ENCODE measurements around the gene ADAMTS17. TPM values are rescaled to one million over a fixed set of nuclear protein-coding genes. Genes with fewer than 3 reads are reported as not detected.

Gene ADAMTS17
- total and polyA plus RNA-seq, 9 of the 15 experiments (the other 6 are each of a cell fraction or from before 2014, with no cell fraction given), result 0.01 to 0.14 (median 0.07) TPM; not detected in 6

- Histone ChIP-seq H3K9ac (ENCODE audit: insufficient read depth in 1 of 2, low read depth in 2 of 2, low read length in 2 of 2) (no peak overlapping the region), H4K20me1 (replicated peaks; ENCODE audit: control insufficient read depth, insufficient read depth, low read length) (no peaks in the 10 kb centered on the region), H3K4me2 (ENCODE audit: insufficient read depth, low read length) (no peak overlapping the region), H3K36me3 (ENCODE audit: control insufficient read depth, insufficient read depth, low read length) (no peaks in the 10 kb centered on the region), H2AFZ (ENCODE audit: low read depth, low read length) (no peak overlapping the region), H3K9me1 (ENCODE audit: control insufficient read depth, insufficient read depth, low read length) (no peaks in the 10 kb centered on the region), H3K27me3 (ENCODE audit: control insufficient read depth in 2 of 2, insufficient read depth in 2 of 2, low read length in 2 of 2) (0 out of 5 replicates have a peak, but pooled peaks cover 0 to 4% of the 10 kb centered on the region in 2 experiments), H3K4me1 (replicated peaks in 1 of 2; ENCODE audit: control insufficient read depth in 2 of 2, insufficient read depth in 2 of 2, low read length in 2 of 2) (peaks cover 6 to 7% of the 10 kb centered on the region in 2 experiments; a peak in 3 of 5 replicates), H3K27ac (ENCODE audit: extremely low read depth, low read depth, low read length) (no peak overlapping the region), H3K79me2 (ENCODE audit: control insufficient read depth, insufficient read depth, low read length) (no peaks in the 10 kb centered on the region), H3K4me3 (no peak overlapping the region), H3K9me3 (replicated peaks; ENCODE audit: control insufficient read depth, insufficient read depth, low read depth, low read length) (no peaks in the 10 kb centered on the region)
- intact Hi-C loops (cut with micrococcal nuclease) (no loop called here), in situ Hi-C loops (cut with MboI) (no loop called here)
- BruUV-seq (replicated peaks), result no TSS peak
- no peak for DNase-seq (ENCODE audit: extremely low read depth in 1 of 4, low spot score in 3 of 4)
- FAIRE-seq, result no peak
- ChIA-PET POLR2A (interaction anchor here (0.6 kb wide), 1 partner anchor 8 kb away, joined by 3 read pairs; no protein-coding TSS in a partner anchor), CTCF (ENCODE audit: low intra/inter-chr PET ratio) (no interaction called here)
- 3% methylated on average over 12 of the region's 13 CpGs for WGBS (ENCODE audit: insufficient coverage, low coverage, missing lambda C conversion rate)
- ATAC-seq, result no peak
- TF ChIP-seq, protein P1, sequence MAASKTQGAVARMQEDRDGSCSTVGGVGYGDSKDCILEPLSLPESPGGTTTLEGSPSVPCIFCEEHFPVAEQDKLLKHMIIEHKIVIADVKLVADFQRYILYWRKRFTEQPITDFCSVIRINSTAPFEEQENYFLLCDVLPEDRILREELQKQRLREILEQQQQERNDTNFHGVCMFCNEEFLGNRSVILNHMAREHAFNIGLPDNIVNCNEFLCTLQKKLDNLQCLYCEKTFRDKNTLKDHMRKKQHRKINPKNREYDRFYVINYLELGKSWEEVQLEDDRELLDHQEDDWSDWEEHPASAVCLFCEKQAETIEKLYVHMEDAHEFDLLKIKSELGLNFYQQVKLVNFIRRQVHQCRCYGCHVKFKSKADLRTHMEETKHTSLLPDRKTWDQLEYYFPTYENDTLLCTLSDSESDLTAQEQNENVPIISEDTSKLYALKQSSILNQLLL (CRISPR knock-in tag; IDR thresholded peaks at IDR 0.05; ENCODE audit: borderline replicate concordance), result no peak
- no peak for TF ChIP-seq PHF8 (IDR thresholded peaks at IDR 0.05; ENCODE audit: borderline replicate concordance, low read length)
- TF ChIP-seq POLR2A (conservative IDR thresholded peaks at IDR 0.05), result no peak
- TF ChIP-seq CHD7 (IDR thresholded peaks at IDR 0.05; ENCODE audit: low read depth, low read length), result no peak
- TF ChIP-seq, protein P2, sequence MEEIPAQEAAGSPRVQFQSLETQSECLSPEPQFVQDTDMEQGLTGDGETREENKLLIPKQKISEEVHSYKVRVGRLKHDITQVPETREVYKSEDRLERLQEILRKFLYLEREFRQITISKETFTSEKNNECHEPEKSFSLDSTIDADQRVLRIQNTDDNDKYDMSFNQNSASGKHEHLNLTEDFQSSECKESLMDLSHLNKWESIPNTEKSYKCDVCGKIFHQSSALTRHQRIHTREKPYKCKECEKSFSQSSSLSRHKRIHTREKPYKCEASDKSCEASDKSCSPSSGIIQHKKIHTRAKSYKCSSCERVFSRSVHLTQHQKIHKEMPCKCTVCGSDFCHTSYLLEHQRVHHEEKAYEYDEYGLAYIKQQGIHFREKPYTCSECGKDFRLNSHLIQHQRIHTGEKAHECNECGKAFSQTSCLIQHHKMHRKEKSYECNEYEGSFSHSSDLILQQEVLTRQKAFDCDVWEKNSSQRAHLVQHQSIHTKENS (CRISPR knock-in tag; IDR thresholded peaks at IDR 0.05), result no peak
Observed at GRCh38 chr15:99931703-99932603, 409.8 kb downstream of the ADAMTS17 start.
